HL-60 (cell line): Measurements from ENCODE around the gene CERS4.
"Not testable (repeated sequence)": the region's sequence is repeated elsewhere in the genome, so short reads cannot be mapped to it uniquely, and the experiment has no call there.

ENCODE experiments used
- DNase-seq, 2 experiments: peaks; one replicate each; pipeline ENCODE4 v3.0.0-alpha.2; 2010 to 2020; ENCODE audit warnings: low read depth in 1 of 2, low spot score in 1 of 2
- H3K27ac ChIP-seq: fragments of 250-450 bp; sonication (Bioruptor Pico); replicated peaks from 2 replicates; pipeline ENCODE4 v1.5.1; 2020; ENCODE audit warnings: mild to moderate bottlenecking, moderate library complexity
- H3K27me3 ChIP-seq: fragments of 250-450 bp; sonication (Bioruptor Pico); 2 replicates; pipeline ENCODE4 v1.5.1; 2021; ENCODE audit warnings: mild to moderate bottlenecking, moderate library complexity; ENCODE audit not compliant: insufficient read depth, poor library complexity, severe bottlenecking
- H3K4me3 ChIP-seq: replicated peaks from 2 replicates; pipeline ENCODE4 v1.5.1; 2011; ENCODE audit warnings: mild to moderate bottlenecking, control low read depth, low read length; ENCODE audit not compliant: insufficient read depth
- CTCF ChIP-seq: IDR thresholded peaks from one replicate; pipeline ENCODE4 v1.5.1; 2011; ENCODE audit warnings: low read length, control low read depth, inconsistent platforms; ENCODE audit not compliant: insufficient read depth
- GABPA ChIP-seq: IDR thresholded peaks from 2 replicates; pipeline ENCODE4 v1.6.1; 2012; ENCODE audit warnings: low read depth
- POLR2AphosphoS5 ChIP-seq: IDR thresholded peaks from 2 replicates; pipeline ENCODE4 v1.6.1; 2012; ENCODE audit warnings: low read depth
- SPI1 ChIP-seq: IDR thresholded peaks from 2 replicates; pipeline ENCODE4 v1.6.1; 2012; ENCODE audit warnings: low read depth, mild to moderate bottlenecking, borderline replicate concordance
- TF ChIP-seq, protein P1 (sequence below): IDR thresholded peaks from 2 replicates; pipeline ENCODE4 v1.6.1; 2012; ENCODE audit warnings: low read depth; ENCODE audit not compliant: insufficient replicate concordance

Gene CERS4

DNA sequence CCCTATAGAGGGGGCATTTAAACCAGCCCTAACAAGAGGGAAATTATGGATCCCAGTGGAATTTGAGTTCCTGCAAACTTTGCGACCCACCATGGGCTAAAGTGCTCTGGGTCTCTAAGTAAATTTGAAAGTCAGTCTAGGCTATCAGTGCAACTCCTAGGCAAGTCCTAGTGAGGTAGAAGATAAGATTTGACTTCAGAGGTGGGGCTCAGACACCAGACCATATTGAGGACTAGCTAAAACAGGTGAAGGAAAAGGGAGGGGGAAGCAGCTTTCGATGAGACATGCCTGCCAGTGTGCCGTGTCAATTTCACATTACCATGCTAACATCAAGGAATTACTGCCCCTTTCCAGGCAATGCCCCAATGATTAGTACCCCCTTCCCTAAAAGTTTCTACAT lies 60.6 kb downstream of the CERS4 start:
- Histone ChIP-seq H3K27ac (no peak overlapping the region), H3K27me3 (no peaks in the 10 kb centered on the region)

DNA sequence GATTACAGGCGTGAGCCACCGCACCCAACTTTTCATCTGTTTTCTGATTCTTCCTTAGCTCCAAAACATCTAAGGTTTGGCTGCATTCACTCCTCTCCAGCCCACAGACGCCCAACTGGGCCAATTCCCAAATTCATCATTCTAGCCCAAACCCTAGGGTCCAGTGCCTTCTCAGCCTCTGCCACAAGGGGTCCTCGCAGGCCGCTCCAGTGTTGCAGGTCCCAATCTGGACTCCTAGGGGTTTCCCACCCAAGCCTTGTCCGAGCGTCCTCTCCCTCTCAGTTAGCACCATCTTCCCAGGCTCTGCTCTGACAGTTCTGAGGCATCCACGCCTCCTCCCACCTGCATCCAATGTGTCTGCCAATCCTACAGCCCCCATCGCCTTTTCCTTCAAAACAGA lies 67.3 kb downstream of the CERS4 start:
- not testable (repeated sequence) for H3K27me3 ChIP-seq, H3K27ac ChIP-seq, DNase-seq, H3K4me3 ChIP-seq

More for the DNA sequence above, 60.6 kb downstream of the CERS4 start:
- TF ChIP-seq GABPA (no peak), POLR2AphosphoS5 (no peak), CTCF (no peak), SPI1 (no peak)
- TF ChIP-seq, protein P1, sequence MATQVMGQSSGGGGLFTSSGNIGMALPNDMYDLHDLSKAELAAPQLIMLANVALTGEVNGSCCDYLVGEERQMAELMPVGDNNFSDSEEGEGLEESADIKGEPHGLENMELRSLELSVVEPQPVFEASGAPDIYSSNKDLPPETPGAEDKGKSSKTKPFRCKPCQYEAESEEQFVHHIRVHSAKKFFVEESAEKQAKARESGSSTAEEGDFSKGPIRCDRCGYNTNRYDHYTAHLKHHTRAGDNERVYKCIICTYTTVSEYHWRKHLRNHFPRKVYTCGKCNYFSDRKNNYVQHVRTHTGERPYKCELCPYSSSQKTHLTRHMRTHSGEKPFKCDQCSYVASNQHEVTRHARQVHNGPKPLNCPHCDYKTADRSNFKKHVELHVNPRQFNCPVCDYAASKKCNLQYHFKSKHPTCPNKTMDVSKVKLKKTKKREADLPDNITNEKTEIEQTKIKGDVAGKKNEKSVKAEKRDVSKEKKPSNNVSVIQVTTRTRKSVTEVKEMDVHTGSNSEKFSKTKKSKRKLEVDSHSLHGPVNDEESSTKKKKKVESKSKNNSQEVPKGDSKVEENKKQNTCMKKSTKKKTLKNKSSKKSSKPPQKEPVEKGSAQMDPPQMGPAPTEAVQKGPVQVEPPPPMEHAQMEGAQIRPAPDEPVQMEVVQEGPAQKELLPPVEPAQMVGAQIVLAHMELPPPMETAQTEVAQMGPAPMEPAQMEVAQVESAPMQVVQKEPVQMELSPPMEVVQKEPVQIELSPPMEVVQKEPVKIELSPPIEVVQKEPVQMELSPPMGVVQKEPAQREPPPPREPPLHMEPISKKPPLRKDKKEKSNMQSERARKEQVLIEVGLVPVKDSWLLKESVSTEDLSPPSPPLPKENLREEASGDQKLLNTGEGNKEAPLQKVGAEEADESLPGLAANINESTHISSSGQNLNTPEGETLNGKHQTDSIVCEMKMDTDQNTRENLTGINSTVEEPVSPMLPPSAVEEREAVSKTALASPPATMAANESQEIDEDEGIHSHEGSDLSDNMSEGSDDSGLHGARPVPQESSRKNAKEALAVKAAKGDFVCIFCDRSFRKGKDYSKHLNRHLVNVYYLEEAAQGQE: no peak
- H3K4me3 ChIP-seq: no peak overlapping the region
- DNase-seq: peak in 1 of 2 experiments; percentile 0

DNA sequence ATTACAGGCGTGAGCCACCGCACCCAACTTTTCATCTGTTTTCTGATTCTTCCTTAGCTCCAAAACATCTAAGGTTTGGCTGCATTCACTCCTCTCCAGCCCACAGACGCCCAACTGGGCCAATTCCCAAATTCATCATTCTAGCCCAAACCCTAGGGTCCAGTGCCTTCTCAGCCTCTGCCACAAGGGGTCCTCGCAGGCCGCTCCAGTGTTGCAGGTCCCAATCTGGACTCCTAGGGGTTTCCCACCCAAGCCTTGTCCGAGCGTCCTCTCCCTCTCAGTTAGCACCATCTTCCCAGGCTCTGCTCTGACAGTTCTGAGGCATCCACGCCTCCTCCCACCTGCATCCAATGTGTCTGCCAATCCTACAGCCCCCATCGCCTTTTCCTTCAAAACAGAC lies 82.2 kb downstream of the CERS4 start:
- not testable (repeated sequence) for H3K27ac ChIP-seq, H3K4me3 ChIP-seq

GRCh38 chr19:8302357-8302691 lies 93.2 kb downstream of the CERS4 start:
- DNase-seq: peak in 1 of 2 experiments; percentile 0
- no peak overlapping the region for H3K4me3 ChIP-seq
- H3K27ac ChIP-seq: no peak overlapping the region
- TF ChIP-seq GABPA (no peak), CTCF (no peak), POLR2AphosphoS5 (no peak)
- no peaks in the 10 kb centered on the region for H3K27me3 ChIP-seq

More for the DNA sequence above, 82.2 kb downstream of the CERS4 start:
- H3K27me3 ChIP-seq, DNase-seq: not testable (repeated sequence)

- no peak for DNase-seq
- TF ChIP-seq POLR2AphosphoS5 (no peak), CTCF (no peak)
- TF ChIP-seq, protein P1: no peak
- no peak overlapping the region for H3K4me3 ChIP-seq
- H3K27me3 ChIP-seq: no peaks in the 10 kb centered on the region
- H3K27ac ChIP-seq: no peak overlapping the region
Measured at GRCh38 chr19:8302734-8303133, 93.6 kb downstream of the CERS4 start.
